GM23248 (cell line): Measurements from ENCODE around the gene EIF3B. TPM values are rescaled to one million over a fixed set of nuclear protein-coding genes. Genes with fewer than 3 reads are reported as not detected.
A peak's percentile ranks its signal among the peaks of the same experiment; 100 is the strongest.

Experiments used
- DNase-seq: peaks from one replicate; pipeline ENCODE4 v3.0.0-alpha.2; 2015
- H2AFZ ChIP-seq: fragments of 200-600 bp; sonication (generic); 2 replicates; pipeline ENCODE4 v1.6.1; 2016; ENCODE audit warnings: antibody characterized with exemption
- H3F3A ChIP-seq: fragments of 200-600 bp; sonication (generic); 2 replicates; pipeline ENCODE4 v1.6.1; 2016; ENCODE audit warnings: mild to moderate bottlenecking, antibody characterized with exemption, mixed run types; ENCODE audit not compliant: insufficient read depth
- H3K27ac ChIP-seq: fragments of 200-600 bp; sonication (generic); 2 replicates; pipeline ENCODE4 v1.5.1; 2016; ENCODE audit warnings: mild to moderate bottlenecking
- H3K27me3 ChIP-seq: fragments of 200-600 bp; sonication (generic); replicated peaks from 2 replicates; pipeline ENCODE4 v1.6.1; 2016; ENCODE audit warnings: mild to moderate bottlenecking; ENCODE audit not compliant: insufficient read depth
- H3K36me3 ChIP-seq: fragments of 200-600 bp; sonication (generic); 2 replicates; pipeline ENCODE4 v1.6.1; 2016; ENCODE audit warnings: low read depth, mild to moderate bottlenecking
- H3K4me1 ChIP-seq: fragments of 200-600 bp; sonication (generic); 2 replicates; pipeline ENCODE4 v1.6.1; 2016; ENCODE audit warnings: mild to moderate bottlenecking; ENCODE audit not compliant: insufficient read depth
- H3K4me2 ChIP-seq: fragments of 200-600 bp; sonication (generic); one replicate; pipeline ENCODE4 v1.6.1; 2016; ENCODE audit warnings: mild to moderate bottlenecking; ENCODE audit not compliant: unreplicated experiment
- H3K4me3 ChIP-seq: fragments of 200-600 bp; sonication (generic); 2 replicates; pipeline ENCODE4 v1.5.1; 2016; ENCODE audit warnings: mild to moderate bottlenecking
- H3K79me2 ChIP-seq: fragments of 200-600 bp; sonication (generic); 2 replicates; pipeline ENCODE4 v1.6.1; 2016; ENCODE audit warnings: mild to moderate bottlenecking; ENCODE audit not compliant: insufficient read depth
- H3K9ac ChIP-seq: fragments of 200-600 bp; sonication (generic); 2 replicates; pipeline ENCODE4 v1.6.1; 2016; ENCODE audit warnings: mild to moderate bottlenecking
- H3K9me2 ChIP-seq: fragments of 200-600 bp; sonication (generic); 2 replicates; pipeline ENCODE4 v1.6.1; 2016; ENCODE audit warnings: mixed run types, mild to moderate bottlenecking, moderate library complexity; ENCODE audit not compliant: insufficient read depth
- H3K9me3 ChIP-seq: fragments of 200-600 bp; sonication (generic); one replicate; pipeline ENCODE4 v1.6.1; 2017; ENCODE audit warnings: low read depth
- H4K20me1 ChIP-seq: fragments of 200-600 bp; sonication (generic); 2 replicates; pipeline ENCODE4 v1.6.0; 2016; ENCODE audit not compliant: insufficient read depth
- EZH2 ChIP-seq: fragments of 200-600 bp; sonication (generic); IDR thresholded peaks from 2 replicates; pipeline ENCODE4 v1.6.1; 2018; ENCODE audit warnings: antibody characterized with exemption, mild to moderate bottlenecking; ENCODE audit not compliant: insufficient read depth, poor library complexity, severe bottlenecking
- EZH2phosphoT487 ChIP-seq: fragments of 200-600 bp; sonication (generic); IDR thresholded peaks from 2 replicates; pipeline ENCODE4 v1.6.1; 2018; ENCODE audit warnings: antibody characterized with exemption, moderate library complexity, mild to moderate bottlenecking, low read depth; ENCODE audit not compliant: insufficient read depth
- WGBS, 2 experiments: methylation state at CpG; one replicate each; pipeline ENCODE4 v1.1.6; 2015 to 2017; ENCODE audit warnings: low lambda C conversion rate in 2 of 2, low coverage in 1 of 2; ENCODE audit errors: missing lambda C conversion rate in 2 of 2; 5-methylcytosine and 5-hydroxymethylcytosine counted together
- in situ Hi-C: fragments of 300-500 bp; cut with MboI; formaldehyde crosslinking; loops from 2 replicates; pipeline ENCODE4 v1.15.0; 2020
- polyA plus RNA-seq: library from polyadenylated mRNA; unstranded; fragments of >200 nt; fragmentation: Nextera tagmentation; extraction: Ambion mirVana; gene quantifications from 2 replicates; pipeline ENCODE4 v1.2.1, GENCODE V29; 2016
- total RNA-seq: library from RNA; depleted of rRNA; stranded (reverse); fragments of >200 nt; shearing (Covaris generic); gene quantifications from 2 replicates; pipeline ENCODE4 v1.2.3, GENCODE V29; 2014

The EIF3B gene
- total and polyA plus RNA-seq, 2 experiments from 2014 or later = 79.5 to 180 TPM

DNA sequence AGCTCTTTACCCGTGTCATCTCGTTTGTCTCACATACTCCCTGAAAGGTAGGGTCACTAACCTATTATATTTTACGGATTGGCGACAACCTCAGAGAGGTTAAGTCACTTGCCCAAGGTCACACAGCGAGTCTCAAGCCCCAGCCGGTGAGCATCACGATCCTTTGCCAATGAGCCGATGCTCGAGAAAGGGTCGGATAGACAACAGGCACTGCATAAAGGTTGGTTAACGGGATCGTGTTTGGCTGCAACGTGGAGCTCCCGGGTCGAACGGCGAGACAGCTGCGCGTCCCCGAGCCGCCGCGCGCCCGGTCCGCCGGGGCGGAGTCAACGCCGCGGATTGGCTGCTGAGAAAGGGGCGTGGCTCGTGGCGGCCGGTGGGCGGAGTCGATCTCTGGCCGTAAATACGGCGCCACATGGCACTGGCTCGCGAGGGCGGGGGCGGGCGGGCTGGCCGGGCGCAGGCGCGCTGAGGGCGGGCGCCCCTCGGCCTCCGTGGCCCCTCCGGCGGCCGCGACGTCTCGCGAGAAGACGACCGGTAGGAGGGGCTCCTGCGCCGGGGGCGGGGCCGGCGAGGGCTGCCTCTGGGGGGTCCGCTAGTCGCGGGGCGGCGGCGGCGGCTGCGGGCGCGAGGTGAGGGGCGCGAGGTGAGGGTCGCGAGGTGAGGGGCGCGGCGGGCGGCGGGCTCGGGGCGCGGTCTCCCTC is 48.5 kb downstream of the EIF3B start, which contains the start of gene CHST12:
CHST12 (plus strand) TSS at position 598 of the 704 bp plus-strand sequence. CDS start 29,029 bp downstream, outside the sequence.
- in situ Hi-C loops = no loop called here
- Histone ChIP-seq H3K36me3 (no peaks in the 10 kb centered on the region), H2AFZ (peak within 1 kb of the TSS; percentile 82), H3K9me2 (no peaks in the 10 kb centered on the region), H3K79me2 (peaks cover 42% of the 10 kb centered on the region), H3K4me2 (peak within 1 kb of the TSS; percentile 98), H3K27ac (peak within 1 kb of the TSS; percentile 30), H3K4me3 (peak within 1 kb of the TSS; percentile 90), H3K27me3 (no peaks in the 10 kb centered on the region), H3K4me1 (peaks cover 18% of the 10 kb centered on the region), H3F3A (peaks cover 12% of the 10 kb centered on the region; the same call in 1 of the 2 replicates), H3K9me3 (no peaks in the 10 kb centered on the region), H3K9ac (peak within 1 kb of the TSS; percentile 86), H4K20me1 (no peaks in the 10 kb centered on the region)
- 3 to 4% methylated on average over 34 to 67 of the region's 89 CpGs for WGBS, 2 experiments
- TF ChIP-seq EZH2phosphoT487 (no peak), EZH2 (no peak)
- DNase-seq = peak; percentile 98

DNA sequence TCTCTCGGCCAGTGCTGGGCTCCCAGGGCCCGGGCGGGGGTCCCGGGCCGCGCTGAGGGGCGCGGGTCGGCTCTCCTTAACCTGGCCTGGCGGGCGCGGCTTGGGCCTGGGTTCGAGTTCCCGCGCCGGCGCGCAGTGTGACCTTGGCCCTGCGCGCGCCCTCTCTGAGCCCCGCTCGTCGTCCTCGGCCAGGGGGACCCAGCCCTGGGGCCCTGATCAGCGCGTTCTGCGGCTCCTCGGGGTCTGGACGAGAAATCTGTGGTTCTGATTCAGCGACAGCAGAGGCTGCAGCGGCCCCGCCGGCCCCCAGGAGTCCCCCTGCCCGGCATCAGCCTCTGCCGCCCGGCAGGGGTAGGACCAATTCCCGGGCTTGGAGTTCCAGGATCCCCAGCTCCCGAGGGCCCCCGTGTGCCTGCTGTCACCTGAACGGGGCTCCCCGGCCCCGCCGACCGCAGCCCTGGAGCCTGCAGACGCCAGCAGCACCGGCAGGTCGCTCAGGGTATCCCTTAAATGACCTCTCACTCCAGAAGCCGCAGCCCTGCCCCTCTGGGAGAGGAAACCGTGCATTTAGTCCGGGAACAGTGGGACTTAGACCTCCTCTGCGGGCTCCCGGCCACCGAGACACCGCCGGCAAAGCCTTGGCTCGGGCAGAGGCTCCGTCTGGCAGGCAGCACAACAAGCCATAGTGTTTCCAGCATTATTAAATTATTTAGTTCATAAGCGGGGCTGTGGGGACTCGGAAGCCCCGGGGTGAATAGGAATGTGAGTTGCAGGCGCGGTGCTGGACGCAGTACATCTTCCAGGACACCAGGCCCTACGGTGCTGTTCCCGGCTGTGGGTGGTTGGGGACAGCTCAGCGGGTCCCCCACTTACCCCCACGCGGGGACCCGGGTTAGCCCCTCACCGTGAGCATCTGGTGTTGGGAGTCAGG is 49.4 kb downstream of the EIF3B start:
- Histone ChIP-seq H4K20me1 (no peaks in the 10 kb centered on the region), H3K9me2 (no peaks in the 10 kb centered on the region), H3K27me3 (no peaks in the 10 kb centered on the region), H3K79me2 (peaks cover 49% of the 10 kb centered on the region), H3K9ac (peak overlapping the region; percentile 86), H3K27ac (peak overlapping the region; percentile 1; the same call in 1 of the 2 replicates), H3K9me3 (no peaks in the 10 kb centered on the region), H3K4me1 (peaks cover 18% of the 10 kb centered on the region), H2AFZ (peak overlapping the region; percentile 79), H3K36me3 (no peaks in the 10 kb centered on the region), H3K4me3 (peak overlapping the region; percentile 90), H3K4me2 (peak overlapping the region; percentile 98), H3F3A (peaks cover 12% of the 10 kb centered on the region; the same call in 1 of the 2 replicates)
- peak; percentile 72 for DNase-seq
- 0 to 3% methylated on average over 44 to 56 of the region's 71 CpGs for WGBS, 2 experiments
- in situ Hi-C loops = no loop called here
- TF ChIP-seq EZH2phosphoT487 (no peak), EZH2 (no peak)

DNA sequence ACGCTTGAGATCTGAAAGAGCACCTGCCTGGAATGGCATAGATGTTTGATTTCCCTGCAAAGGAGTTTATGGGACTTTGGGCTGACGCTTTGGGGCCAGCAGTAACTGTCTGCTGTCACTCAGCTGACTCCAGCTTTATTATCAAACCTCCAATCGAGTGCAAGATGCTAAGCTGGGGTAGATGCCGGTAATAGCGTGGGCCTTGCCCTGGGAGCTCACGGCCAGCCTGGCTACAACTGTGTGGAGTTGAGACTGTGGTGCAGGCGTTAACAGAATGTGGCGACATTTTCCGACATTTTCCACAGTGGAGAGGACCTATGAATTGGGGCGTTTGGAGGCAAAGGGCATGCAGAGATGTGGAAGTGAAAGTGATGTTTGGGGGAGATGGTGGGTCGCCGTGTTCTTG is 50.1 kb downstream of the EIF3B start:
- peaks cover 15% of the 10 kb centered on the region for H3K4me1 ChIP-seq
- in situ Hi-C loops = no loop called here
- H4K20me1 ChIP-seq = no peaks in the 10 kb centered on the region
- peaks cover 5% of the 10 kb centered on the region; the same call in 1 of the 2 replicates for H3F3A ChIP-seq
- H2AFZ ChIP-seq = peak overlapping the region; percentile 79
- peak overlapping the region; percentile 86 for H3K9ac ChIP-seq
- H3K27me3 ChIP-seq = no peaks in the 10 kb centered on the region
- H3K4me2 ChIP-seq = peak overlapping the region; percentile 98
- peak overlapping the region; percentile 90 for H3K4me3 ChIP-seq
- DNase-seq = no peak
- TF ChIP-seq EZH2phosphoT487 (no peak), EZH2 (no peak)
- WGBS, 2 experiments = 34 to 44% methylated on average over 12 of the region's 12 CpGs
- no peaks in the 10 kb centered on the region for H3K36me3 ChIP-seq
- no peak overlapping the region for H3K27ac ChIP-seq
- peaks cover 55% of the 10 kb centered on the region for H3K79me2 ChIP-seq
- no peaks in the 10 kb centered on the region for H3K9me2 ChIP-seq
- no peaks in the 10 kb centered on the region for H3K9me3 ChIP-seq

DNA sequence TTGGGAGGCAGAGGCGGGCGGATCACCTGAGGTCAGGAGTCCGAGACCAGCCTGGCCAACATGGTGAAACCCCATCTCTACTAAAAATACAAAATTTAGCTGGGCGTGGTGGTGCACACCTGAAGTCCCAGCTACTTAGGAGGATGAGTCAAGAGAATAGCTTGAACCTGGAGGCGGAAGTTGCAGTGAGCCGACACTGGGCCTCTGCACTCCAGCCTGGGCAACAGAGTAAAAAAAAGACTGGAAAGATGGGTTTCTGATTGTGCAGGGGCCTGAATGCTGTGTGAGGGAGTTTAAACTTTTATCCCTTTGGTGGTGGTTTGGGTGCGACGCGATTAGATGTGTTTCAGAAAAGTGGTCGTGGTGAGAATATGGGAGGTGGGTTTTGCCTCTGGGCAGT is 50.6 kb downstream of the EIF3B start:
- Histone ChIP-seq H3K4me2 (peak overlapping the region; percentile 98), H4K20me1 (no peaks in the 10 kb centered on the region), H3K36me3 (no peaks in the 10 kb centered on the region), H3F3A (peaks cover 6% of the 10 kb centered on the region; the same call in 1 of the 2 replicates), H3K79me2 (peaks cover 55% of the 10 kb centered on the region), H3K9me2 (no peaks in the 10 kb centered on the region), H3K4me1 (peaks cover 12% of the 10 kb centered on the region; the same call in 1 of the 2 replicates), H3K4me3 (no peak overlapping the region), H3K27ac (no peak overlapping the region), H3K27me3 (no peaks in the 10 kb centered on the region), H3K9me3 (no peaks in the 10 kb centered on the region), H2AFZ (no peak overlapping the region), H3K9ac (peak overlapping the region; percentile 86; the same call in 1 of the 2 replicates)
- WGBS, 2 experiments = 81 to 84% methylated on average over 10 of the region's 10 CpGs
- no peak for DNase-seq
- in situ Hi-C loops = no loop called here
- TF ChIP-seq EZH2 (no peak), EZH2phosphoT487 (no peak)
